HL-60/S4 (cell line): Measurements from ENCODE around the gene WASF3.
"Not testable (repeated sequence)": the region's sequence is repeated elsewhere in the genome, so short reads cannot be mapped to it uniquely, and the experiment has no call there.

Experiments
- in situ Hi-C: fragments of 300-500 bp; cut with MboI; formaldehyde crosslinking; loops from 2 replicates; pipeline ENCODE4 v1.14.3; 2022; ENCODE audit warnings: low sequenced_read_pairs

Gene WASF3

GRCh38 chr13:26626271-26626670, 68.8 kb downstream of the WASF3 start:
- in situ Hi-C loops, result no loop called here

- in situ Hi-C loops, result no loop called here
Measured at GRCh38 chr13:26628706-26629105, 71.2 kb downstream of the WASF3 start.

DNA sequence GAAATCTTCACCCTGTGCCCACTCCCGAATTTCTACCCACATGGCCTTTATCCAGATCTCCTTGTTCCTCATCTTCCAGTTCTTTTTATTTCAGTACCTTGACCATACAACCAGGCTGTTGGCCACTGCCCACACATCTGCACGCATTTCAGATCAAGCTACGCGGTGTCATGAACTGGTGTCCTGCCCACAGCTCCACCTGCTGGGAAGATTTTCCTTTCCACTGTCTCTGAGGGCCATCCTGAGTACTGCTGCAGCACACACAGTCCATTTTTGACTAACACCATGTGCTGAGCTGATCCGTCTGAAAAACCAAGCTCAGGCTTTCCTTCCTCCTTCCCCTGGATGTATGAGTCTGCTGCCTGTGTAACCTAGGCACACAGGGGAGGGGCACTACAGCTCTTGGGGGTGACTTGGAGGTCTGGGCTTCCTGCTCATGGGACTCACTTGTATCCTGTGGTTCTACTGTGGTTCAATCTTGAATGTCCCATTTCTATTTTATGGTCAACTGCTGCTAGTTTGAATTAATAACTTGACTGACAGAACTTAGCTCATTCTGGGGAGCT, 71.9 kb downstream of the WASF3 start:
- in situ Hi-C loops, result no loop called here

GRCh38 chr13:26635634-26636033, 78.2 kb downstream of the WASF3 start:
- in situ Hi-C loops, result not testable (repeated sequence)

DNA sequence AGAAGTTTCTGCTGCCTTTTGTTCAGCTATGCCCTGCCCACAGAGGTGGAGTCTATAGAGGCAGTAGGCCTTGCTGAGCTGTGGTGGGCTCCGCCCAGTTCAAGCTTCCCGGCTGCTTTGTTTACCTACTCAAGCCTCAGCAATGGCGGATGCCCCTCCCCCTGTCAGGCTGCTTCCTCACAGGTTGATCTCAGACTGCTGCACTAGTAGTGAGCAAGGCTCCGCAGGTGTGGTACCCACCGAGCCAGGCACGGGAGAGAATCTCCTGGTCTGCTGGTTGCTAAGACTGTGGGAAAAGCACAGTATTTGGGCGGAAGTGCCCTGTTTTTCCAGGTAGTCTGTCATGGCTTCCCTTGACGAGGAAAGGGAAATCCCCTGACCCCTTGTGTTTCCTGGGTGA, 78.6 kb downstream of the WASF3 start:
- in situ Hi-C loops, result not testable (repeated sequence)

DNA sequence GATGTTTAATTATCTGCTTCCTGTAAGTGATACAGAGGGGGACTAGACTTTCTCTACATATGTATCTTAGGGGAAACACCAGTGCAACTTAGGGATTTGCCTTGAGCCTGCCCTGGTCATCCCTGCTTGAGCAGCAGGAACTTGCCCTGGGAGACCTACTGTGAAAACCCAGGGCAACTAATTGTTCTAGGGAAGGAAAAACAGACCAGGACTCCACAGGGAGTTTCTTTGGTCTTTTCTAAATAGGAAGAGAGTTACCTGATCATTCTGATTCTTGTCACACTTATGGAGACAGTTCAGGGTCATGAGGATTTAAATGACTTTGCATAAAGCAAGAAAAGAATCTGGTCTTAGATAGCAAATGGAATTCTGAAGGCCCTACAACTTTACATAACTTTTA, 89.1 kb downstream of the WASF3 start:
- in situ Hi-C loops, result no loop called here

DNA sequence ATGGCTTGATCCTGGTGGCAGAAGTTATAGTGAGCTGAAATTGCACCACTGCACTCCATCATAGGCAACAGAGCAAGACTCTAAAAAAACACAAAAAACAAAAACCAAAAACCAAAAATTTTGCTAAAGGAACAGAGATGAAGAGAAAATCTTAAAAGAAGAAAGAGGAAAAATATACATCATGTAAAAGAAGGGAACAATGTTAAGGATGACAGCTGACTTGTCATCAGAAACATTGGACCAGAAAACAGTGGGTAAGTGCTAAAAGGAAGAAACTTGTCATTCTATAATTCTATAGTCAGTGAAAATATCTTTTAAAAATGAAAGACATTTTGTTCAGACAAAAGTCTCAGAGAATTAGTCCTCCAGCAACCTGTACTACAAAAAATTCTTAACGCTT, 93.8 kb downstream of the WASF3 start:
- in situ Hi-C loops, result no loop called here

DNA sequence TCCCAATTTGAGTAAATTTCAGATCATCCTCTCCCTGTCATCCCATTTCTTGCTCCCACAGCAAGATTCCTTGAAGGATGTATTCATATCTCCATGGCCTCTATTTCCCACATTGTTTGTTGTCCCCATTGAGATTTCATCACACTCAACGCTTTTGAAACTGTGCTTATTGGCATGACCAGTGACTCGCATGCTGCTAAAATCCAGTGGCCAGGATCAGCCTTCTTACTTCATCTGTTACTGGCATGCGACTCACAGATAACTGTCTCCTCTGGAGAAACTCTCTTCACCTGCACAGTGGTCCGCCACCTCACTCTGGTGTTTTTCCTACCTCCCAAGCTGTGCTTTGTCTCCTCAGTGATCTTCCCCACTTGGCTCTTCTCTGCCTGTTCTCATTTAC, 95.8 kb downstream of the WASF3 start:
- in situ Hi-C loops, result no loop called here

DNA sequence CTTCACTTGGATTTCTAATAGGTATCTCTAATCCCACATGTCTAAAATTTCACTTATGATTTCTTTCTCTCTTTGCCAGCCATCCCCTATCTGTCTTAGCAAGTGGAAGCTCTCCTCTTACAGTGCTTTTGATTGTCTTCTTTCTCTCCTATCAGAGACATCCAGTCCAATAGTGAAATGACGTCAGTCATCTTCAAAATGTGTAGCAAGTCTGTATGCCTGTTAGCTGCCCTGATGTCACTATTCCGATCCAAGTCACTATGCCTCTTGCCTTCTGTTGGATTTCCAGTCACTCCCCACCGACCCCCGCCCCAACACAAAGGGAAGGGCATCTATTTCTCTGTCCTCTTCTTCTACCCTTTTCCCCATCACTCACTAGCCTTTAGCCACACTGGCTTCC, 96.4 kb downstream of the WASF3 start:
- in situ Hi-C loops, result no loop called here

DNA sequence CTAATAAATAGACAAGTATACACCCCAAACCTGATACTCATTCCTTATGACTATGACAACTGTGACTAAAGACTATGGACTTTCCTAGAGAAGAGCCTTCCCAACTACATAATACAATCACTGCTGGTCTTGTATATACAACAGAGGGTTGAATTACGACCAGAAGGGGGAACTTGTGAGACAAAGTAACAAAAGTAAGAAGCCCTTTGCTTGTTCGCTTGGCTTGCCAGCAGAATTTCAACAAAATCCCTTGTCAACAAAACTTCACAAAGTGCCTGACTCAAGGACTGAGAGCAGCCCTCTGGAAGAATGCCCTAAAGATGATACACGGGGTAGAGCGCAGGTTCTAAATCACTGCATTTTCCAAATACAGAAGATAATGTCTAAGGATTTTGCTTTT, 99.4 kb downstream of the WASF3 start:
- in situ Hi-C loops, result no loop called here

DNA sequence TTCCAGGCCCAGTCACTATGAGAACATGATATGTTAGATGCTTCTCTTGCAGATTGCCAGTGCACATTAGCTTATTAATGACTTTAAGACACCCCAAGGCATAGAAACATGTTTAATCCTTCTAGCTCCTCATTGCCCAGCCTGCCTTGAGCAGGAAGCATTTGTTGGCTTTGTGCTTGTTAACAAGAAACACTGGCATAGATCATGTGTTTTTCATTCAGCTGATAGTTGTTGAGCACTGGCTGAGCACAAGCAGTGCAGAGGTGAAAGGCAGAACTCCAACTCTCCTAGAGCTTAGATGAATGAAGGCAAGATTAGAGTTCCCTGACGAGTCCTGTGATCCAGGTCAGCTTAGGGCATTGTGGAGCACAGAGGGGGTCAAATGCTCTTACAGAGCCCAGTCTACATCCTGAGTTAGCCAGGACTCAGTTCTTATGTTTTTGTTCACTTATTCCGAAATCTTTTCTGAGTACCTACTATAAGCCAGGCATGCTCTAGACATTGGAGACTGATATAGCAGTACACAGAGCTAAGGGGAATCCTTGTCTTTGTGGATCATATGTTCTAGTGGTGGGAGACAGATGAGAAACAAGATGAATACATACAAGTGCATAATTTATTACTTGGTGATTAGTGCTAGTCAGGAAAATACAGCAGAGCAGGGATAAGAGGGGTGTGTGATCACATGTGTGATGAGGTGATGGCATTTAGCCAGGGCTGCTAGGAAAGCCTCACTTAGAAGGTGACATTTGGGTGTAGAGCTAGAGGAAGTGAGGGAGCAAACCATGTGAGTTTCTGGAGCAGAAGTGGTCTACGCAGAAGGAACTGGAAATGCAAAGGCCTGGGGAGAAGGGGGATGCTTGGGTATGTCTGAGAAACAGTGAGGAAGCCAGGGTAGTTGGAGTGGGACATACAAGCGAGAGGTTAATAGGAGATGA, 101.2 kb downstream of the WASF3 start:
- in situ Hi-C loops, result no loop called here

DNA sequence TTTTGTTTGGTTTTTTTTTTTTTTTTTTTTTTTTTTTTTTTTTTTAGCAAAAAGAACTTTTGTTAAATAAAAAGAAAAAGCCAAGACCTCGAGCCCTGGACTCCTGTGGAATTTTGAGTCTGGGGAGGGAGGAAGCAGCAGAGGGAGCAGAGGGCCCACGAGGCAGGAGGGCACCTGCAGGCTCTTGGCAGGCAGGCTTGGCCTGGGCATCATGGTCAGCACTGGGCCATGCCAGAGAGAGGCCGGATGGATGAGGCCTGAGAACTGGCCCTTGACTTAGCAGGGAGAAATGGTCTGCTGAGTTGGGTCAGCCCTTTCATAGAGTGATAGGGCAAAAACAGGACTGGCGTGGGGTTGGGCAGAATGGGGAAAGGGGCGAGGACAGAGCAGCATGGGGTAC, 102.7 kb downstream of the WASF3 start:
- in situ Hi-C loops, result no loop called here

- in situ Hi-C loops, result no loop called here
Measured at GRCh38 chr13:26660766-26661165, 103.3 kb downstream of the WASF3 start.

DNA sequence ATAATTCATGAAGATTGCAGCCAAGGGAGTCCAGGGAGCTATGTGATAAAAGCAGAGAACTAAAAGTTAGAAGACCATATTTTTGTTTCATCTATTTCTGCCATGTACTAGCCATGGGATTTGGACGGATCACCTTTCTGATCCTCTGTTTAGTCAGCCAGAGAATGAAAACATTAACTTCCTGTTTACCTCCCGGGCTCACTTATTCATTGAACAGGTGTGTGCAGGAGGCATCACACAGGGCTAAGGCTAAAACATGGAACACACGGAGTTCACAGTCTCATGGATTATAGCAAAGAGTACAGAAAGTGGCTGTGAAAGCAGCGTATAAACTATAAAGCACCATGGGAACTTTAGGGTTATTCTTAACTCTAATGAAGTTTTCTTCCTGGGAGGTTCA, 106.3 kb downstream of the WASF3 start:
- in situ Hi-C loops, result no loop called here

DNA sequence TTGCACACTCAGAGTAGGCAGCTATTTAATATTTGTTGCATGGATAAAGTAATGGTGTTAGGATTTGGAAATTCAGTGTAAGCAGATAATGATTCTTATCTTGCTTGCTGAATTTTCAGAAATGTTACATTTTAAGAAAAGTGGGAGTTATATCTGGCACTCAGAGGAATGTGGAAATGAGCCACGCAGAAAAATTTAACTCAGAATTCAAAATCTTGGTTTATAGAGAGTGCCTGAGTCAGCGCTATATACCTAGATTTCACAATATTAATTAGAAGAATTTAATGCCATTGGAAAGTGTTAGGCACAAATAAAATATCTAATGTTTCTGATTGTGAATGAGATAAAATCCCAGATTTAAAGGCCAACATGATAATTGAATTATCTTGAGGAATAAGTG, 106.8 kb downstream of the WASF3 start:
- in situ Hi-C loops, result no loop called here

DNA sequence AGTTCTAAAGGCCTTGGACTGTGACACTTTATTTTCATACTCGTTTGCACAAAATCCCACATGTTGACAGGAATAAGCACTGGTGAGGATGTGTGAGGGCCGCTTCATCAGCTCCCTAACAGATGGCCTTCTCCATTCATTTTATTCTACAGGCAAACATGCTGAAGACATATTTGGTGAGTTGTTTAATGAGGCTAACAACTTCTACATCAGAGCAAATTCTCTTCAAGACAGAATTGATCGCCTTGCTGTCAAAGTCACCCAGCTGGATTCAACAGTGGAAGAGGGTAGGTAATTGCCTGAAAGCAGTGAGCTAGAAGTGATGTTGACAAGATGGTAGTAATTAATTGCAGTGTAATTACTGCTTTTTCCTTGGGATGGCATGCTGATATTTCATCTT, 107.4 kb downstream of the WASF3 start:
- in situ Hi-C loops, result no loop called here

DNA sequence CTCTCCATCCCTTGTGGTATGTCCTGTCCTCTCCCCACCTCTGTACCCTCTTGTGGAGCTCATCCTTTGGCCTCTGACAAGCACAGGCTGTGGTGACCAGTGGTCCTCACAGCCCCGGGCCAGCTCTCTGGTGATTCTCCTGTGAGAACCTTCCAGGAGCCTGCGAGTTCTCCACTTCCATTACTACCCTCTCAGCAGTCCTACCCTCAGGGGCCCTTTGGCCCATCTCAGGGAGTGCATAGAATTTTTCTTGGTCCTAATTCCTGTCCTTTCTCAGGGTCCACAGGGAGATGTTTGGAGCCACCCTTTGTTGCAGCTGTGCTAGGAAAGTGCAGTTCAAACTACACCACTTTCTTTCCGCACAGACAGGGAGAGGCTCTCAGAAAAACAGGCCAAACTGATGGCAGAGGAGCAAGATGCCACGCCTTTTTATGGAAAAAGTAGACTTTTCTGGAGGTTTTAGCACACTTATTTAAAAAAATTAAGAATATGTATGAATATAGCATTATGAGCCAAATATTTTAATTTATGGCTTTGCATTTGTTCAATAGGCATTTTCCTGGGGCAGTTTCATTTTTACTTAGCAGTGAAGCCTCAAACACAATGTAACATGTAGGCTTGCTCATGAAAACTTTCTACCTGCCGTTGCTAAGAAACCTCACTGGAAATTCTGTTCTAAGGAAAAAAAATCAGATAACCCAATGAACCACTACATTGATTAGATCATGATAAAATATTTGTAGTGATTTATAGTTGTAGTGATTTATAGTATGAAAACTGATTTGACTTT, 111.1 kb downstream of the WASF3 start:
- in situ Hi-C loops, result no loop called here

- in situ Hi-C loops, result no loop called here
Measured at GRCh38 chr13:26673890-26674289, 116.4 kb downstream of the WASF3 start.

DNA sequence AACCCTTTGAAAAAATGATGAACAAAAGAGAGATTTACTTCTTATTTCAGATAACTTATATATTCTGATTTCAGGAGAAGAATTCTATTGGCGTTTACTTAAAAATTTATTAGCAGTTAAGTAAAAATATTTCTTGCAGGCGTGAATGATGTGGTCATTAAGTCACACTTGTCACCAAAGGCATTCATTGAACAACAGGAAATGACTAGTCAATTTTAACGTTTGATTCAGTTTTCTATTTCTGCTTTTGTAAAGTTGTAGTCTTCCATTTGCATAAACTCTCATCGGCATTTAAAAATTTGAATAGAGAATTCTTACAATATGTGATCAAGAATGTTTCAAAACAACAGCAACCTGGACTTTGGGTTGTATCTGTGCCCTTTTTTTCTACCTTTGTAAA, 119.7 kb downstream of the WASF3 start:
- in situ Hi-C loops, result loop anchor here (25.0 kb wide), 1 partner anchor 490 kb away; no protein-coding TSS in a partner anchor

GRCh38 chr13:26678330-26678729, 120.8 kb downstream of the WASF3 start:
- in situ Hi-C loops, result loop anchor here (25.0 kb wide), 1 partner anchor 491 kb away; no protein-coding TSS in a partner anchor

DNA sequence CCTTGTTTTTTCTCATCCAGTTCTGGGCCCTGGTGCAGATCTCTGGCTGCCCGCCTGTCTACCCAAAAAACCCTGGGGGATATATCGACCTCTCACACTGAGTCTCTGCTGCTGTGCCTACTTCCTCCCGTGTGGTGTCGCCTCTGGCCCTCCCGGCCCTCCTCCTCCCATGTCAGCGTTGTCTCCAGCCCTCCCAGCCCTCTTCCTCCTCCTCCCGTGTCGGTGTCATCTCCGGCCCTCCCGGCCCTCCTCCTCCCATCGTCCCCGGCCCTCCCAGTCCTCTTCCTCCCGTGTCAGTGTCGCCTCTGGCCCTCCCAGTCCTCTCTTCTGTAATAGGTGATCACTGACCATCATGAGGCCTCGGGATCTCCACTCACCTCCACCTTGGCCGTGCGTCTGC, 121.3 kb downstream of the WASF3 start:
- in situ Hi-C loops, result loop anchor here (25.0 kb wide), 1 partner anchor 491 kb away; no protein-coding TSS in a partner anchor
